K562 (cell line): ENCODE results near the gene HNRNPF. TPM values are rescaled to one million over a fixed set of nuclear protein-coding genes. Genes with fewer than 3 reads are reported as not detected.

Experiments
- CBX1 ChIP-seq: sonication (generic); IDR thresholded peaks from 2 replicates; pipeline ENCODE4 v1.6.1; 2016; ENCODE audit warnings: antibody characterized with exemption, low read depth, mild to moderate bottlenecking
- EP300 ChIP-seq: IDR thresholded peaks from 2 replicates; pipeline ENCODE4 v1.6.1; 2012; ENCODE audit warnings: low read length, improper control_type of control experiment
- FOXP1 ChIP-seq: sonication (generic); formaldehyde crosslinking; IDR thresholded peaks from 2 replicates; pipeline ENCODE4 v1.8.0; 2022; ENCODE audit warnings: mild to moderate bottlenecking, missing genetic modification reagents
- HNRNPK ChIP-seq: fragments of 200-400 bp; formaldehyde crosslinking; IDR thresholded peaks from one replicate; pipeline ENCODE4 v1.6.1; 2018; ENCODE audit warnings: mild to moderate bottlenecking, low read depth, low read length; ENCODE audit not compliant: poor library complexity, severe bottlenecking
- HNRNPL ChIP-seq: fragments of 200-400 bp; formaldehyde crosslinking; IDR thresholded peaks from 2 replicates; pipeline ENCODE4 v1.6.1; 2017; ENCODE audit warnings: low read depth, mild to moderate bottlenecking, low read length
- LCOR ChIP-seq: sonication (generic); formaldehyde crosslinking; IDR thresholded peaks from 2 replicates; pipeline ENCODE4 v1.8.0; 2022; ENCODE audit warnings: mild to moderate bottlenecking, missing genetic modification reagents
- MEF2A ChIP-seq: IDR thresholded peaks from 2 replicates; pipeline ENCODE4 v1.6.1; 2011; ENCODE audit warnings: low read depth, mild to moderate bottlenecking, low read length, moderate library complexity; ENCODE audit not compliant: control insufficient read depth
- NONO ChIP-seq, 2 experiments: fragments of 200-400 bp in 1 of 2; fragments of 450-650 bp in 1 of 2; formaldehyde crosslinking in 1 of 2; IDR thresholded peaks; 2 replicates each; pipeline ENCODE4 v1.6.1; 2017; ENCODE audit warnings: low read depth in 2 of 2, mild to moderate bottlenecking in 2 of 2, moderate library complexity in 2 of 2, low read length in 1 of 2
- NR2F6 ChIP-seq: fragments of 450-650 bp; formaldehyde crosslinking; IDR thresholded peaks from 2 replicates; pipeline ENCODE4 v1.4.0; 2020; ENCODE audit warnings: mild to moderate bottlenecking
- PRDM10 ChIP-seq: fragments of 450-650 bp; IDR thresholded peaks from 2 replicates; pipeline ENCODE4 v1.6.1; 2018; ENCODE audit not compliant: partially characterized antibody
- SAFB2 ChIP-seq: fragments of 200-400 bp; formaldehyde crosslinking; IDR thresholded peaks from 2 replicates; pipeline ENCODE4 v1.6.1; 2018; ENCODE audit warnings: borderline replicate concordance, low read length, low read depth, moderate library complexity; ENCODE audit not compliant: severe bottlenecking
- SPI1 ChIP-seq: IDR thresholded peaks from 2 replicates; pipeline ENCODE4 v1.6.1; 2011; ENCODE audit warnings: low read depth, low read length, control low read depth, borderline replicate concordance
- THAP7 ChIP-seq: fragments of 250-450 bp; sonication (Bioruptor Pico); IDR thresholded peaks from 2 replicates; pipeline ENCODE4 v1.5.0; 2021
- U2AF1 ChIP-seq: fragments of 200-400 bp; formaldehyde crosslinking; optimal IDR thresholded peaks from 2 replicates; pipeline ENCODE3; 2017; ENCODE audit warnings: mild to moderate bottlenecking, low read depth, low read length, moderate library complexity
- ZEB2 ChIP-seq: fragments of 450-650 bp; IDR thresholded peaks from 2 replicates; pipeline ENCODE4 v1.6.1; 2016
- ZFP30 ChIP-seq: fragments of 250-450 bp; sonication (Bioruptor Pico); IDR thresholded peaks from 2 replicates; pipeline ENCODE4 v1.8.0; 2022; ENCODE audit warnings: moderate library complexity, mild to moderate bottlenecking, inconsistent platforms, borderline replicate concordance
- ZKSCAN8 ChIP-seq: fragments of 200-800 bp; sonication (Bioruptor generic); IDR thresholded peaks from 2 replicates; pipeline ENCODE4 v1.6.1; 2016; ENCODE audit warnings: missing genetic modification characterization, missing compliant biosample characterization
- ZMIZ1 ChIP-seq, 2 experiments: fragments of 150-350 bp in 1 of 2; IDR thresholded peaks; 2 replicates each; pipeline ENCODE4 v1.6.1; 2012 to 2016; ENCODE audit warnings: low read depth in 2 of 2, low read length in 2 of 2, mild to moderate bottlenecking in 1 of 2, moderate library complexity in 1 of 2
- ZNF217 ChIP-seq: sonication (generic); formaldehyde crosslinking; IDR thresholded peaks from 2 replicates; pipeline ENCODE4 v1.8.0; 2022; ENCODE audit warnings: mild to moderate bottlenecking, missing genetic modification reagents
- ZNF354B ChIP-seq: fragments of 250-450 bp; sonication (Bioruptor Pico); IDR thresholded peaks from 2 replicates; pipeline ENCODE4 v1.4.0; 2020
- ZNF766 ChIP-seq: fragments of 200-800 bp; sonication (Bioruptor generic); conservative IDR thresholded peaks from 2 replicates; pipeline ENCODE4 v1.6.1; 2016; ENCODE audit warnings: missing genetic modification characterization, missing compliant biosample characterization
- ZNF79 ChIP-seq: fragments of 250-450 bp; sonication (Bioruptor Pico); IDR thresholded peaks from 2 replicates; pipeline ENCODE4 v1.4.0; 2020; ENCODE audit warnings: low read depth, mild to moderate bottlenecking, moderate library complexity
- polyA plus RNA-seq, 8 experiments: library from polyadenylated mRNA; depleted of rRNA in 4 of 8; stranded (reverse) in 5 of 8; unstranded in 3 of 8; fragments of >200 nt; fragmentation: Nextera tagmentation in 2 of 8; fragmentation: Illumina TruSeq in 1 of 8; extraction: Ambion mirVana in 2 of 8; extraction: Trizol in 1 of 8; gene quantifications; 2 replicates each; pipeline versions ENCODE4 v1.2.1 to v1.2.3, GENCODE V29; 2011 to 2014; ENCODE audit warnings: inconsistent platforms in 1 of 8, missing spikeins in 1 of 8
- total RNA-seq, 7 experiments: library from RNA; depleted of rRNA in 6 of 7; stranded (reverse); fragments of >200 nt in 6 of 7; fragmentation: Illumina TruSeq in 2 of 7; extraction: Trizol in 2 of 7; gene quantifications; 2 replicates each; pipeline versions ENCODE4 v1.2.1 to v1.2.3, GENCODE V29; 2011 to 2021; ENCODE audit warnings: low replicate concordance in 1 of 7

The HNRNPF gene
- total and polyA plus RNA-seq, 9 of the 15 experiments (the other 6 are each of a cell fraction or from before 2014, with no cell fraction given): 192 to 489 (median 416) TPM

- no peak for TF ChIP-seq THAP7 (CRISPR knock-in tag)
- TF ChIP-seq NR2F6 (CRISPR knock-in tag): no peak
- TF ChIP-seq ZNF766 (CRISPR knock-in tag): peak; percentile 78; the same call in 1 of the 2 replicates
- TF ChIP-seq HNRNPL: no peak
- TF ChIP-seq NONO (IDR thresholded peaks at IDR 0.05; ENCODE audit: low read depth in 2 of 2, low read length in 1 of 2): no peak; a peak in 1 of 4 replicates
- TF ChIP-seq ZFP30 (CRISPR knock-in tag): no peak
- peak; percentile 86 for TF ChIP-seq ZEB2
- TF ChIP-seq MEF2A: peak; percentile 74
- TF ChIP-seq ZMIZ1 (IDR thresholded peaks at IDR 0.05; ENCODE audit: low read depth in 2 of 2, low read length in 2 of 2): 0 out of 4 replicates have a peak, but pooled peaks of 1 of the 2 experiments have one; percentile 26
- TF ChIP-seq CBX1: no peak
- peak; percentile 68 for TF ChIP-seq EP300
- no peak for TF ChIP-seq FOXP1 (CRISPR knock-in tag)
- peak; percentile 64 for TF ChIP-seq PRDM10
- peak; percentile 62 for TF ChIP-seq LCOR
- no peak for TF ChIP-seq ZNF79 (CRISPR knock-in tag)
- TF ChIP-seq HNRNPK: no peak
- no peak for TF ChIP-seq SPI1
- TF ChIP-seq U2AF1: no peak
- TF ChIP-seq ZNF354B: no peak
- TF ChIP-seq ZNF217 (CRISPR knock-in tag): no peak
- no peak; the same call in 1 of the 2 replicates for TF ChIP-seq ZKSCAN8 (CRISPR knock-in tag)
- TF ChIP-seq SAFB2: no peak
Measured at GRCh38 chr10:43415544-43415943, 6.6 kb upstream of the HNRNPF start (continued).
